Lung (tissue), 12 donors: ENCODE results near the gene EXOC2. TPM values are rescaled to one million over a fixed set of nuclear protein-coding genes. Genes with fewer than 3 reads are reported as not detected.

ENCODE experiments used
- ATAC-seq: fragments of 200-7000 bp; cut with Tn5 transposase; one replicate; pipeline ENCODE4 v1.9.1; 2020; ENCODE audit warnings: moderate number of reproducible peaks; ENCODE audit not compliant: insufficient read depth, low FRiP score
- DNase-seq, 3 donors: peaks; one replicate each; pipeline ENCODE4 v3.0.0-alpha.2; 2013 to 2017
- H3K27ac ChIP-seq, 2 donors: one replicate each; pipeline ENCODE4 v1.5.1; 2013; ENCODE audit warnings: mild to moderate bottlenecking in 2 of 2, moderate library complexity in 2 of 2, control low read depth in 1 of 2, inconsistent platforms in 1 of 2, low read depth in 1 of 2, low read length in 1 of 2
- H3K27me3 ChIP-seq, 3 donors: one replicate each; pipeline ENCODE4 v1.5.1; 2013; ENCODE audit warnings: low read length in 2 of 3; ENCODE audit not compliant: control insufficient read depth in 3 of 3, insufficient read depth in 3 of 3
- H3K36me3 ChIP-seq, 4 donors: one replicate each; pipeline ENCODE4 v1.5.1; 2013; ENCODE audit warnings: low read length in 4 of 4, mild to moderate bottlenecking in 1 of 4, moderate library complexity in 1 of 4; ENCODE audit not compliant: control insufficient read depth in 4 of 4, insufficient read depth in 4 of 4
- H3K4me1 ChIP-seq, 5 donors: one replicate each; pipeline ENCODE4 v1.5.1; 2013; ENCODE audit warnings: low read length in 5 of 5, mild to moderate bottlenecking in 2 of 5, moderate library complexity in 1 of 5; ENCODE audit not compliant: control insufficient read depth in 5 of 5, insufficient read depth in 5 of 5
- H3K4me3 ChIP-seq: one replicate; pipeline ENCODE4 v1.5.1; 2013; ENCODE audit warnings: mild to moderate bottlenecking, control low read depth, moderate library complexity
- H3K9ac ChIP-seq, 2 donors: one replicate each; pipeline ENCODE4 v1.5.1; 2013; ENCODE audit warnings: low read length in 2 of 2, control low read depth in 1 of 2; ENCODE audit not compliant: insufficient read depth in 1 of 2
- H3K9me3 ChIP-seq, 4 donors: one replicate each; pipeline ENCODE4 v1.5.1; 2013; ENCODE audit warnings: low read length in 3 of 4, mild to moderate bottlenecking in 1 of 4, moderate library complexity in 1 of 4; ENCODE audit not compliant: control insufficient read depth in 4 of 4, insufficient read depth in 3 of 4
- CTCF ChIP-seq: IDR thresholded peaks from 2 replicates; pipeline ENCODE4 v1.5.1; 2012; ENCODE audit warnings: mild to moderate bottlenecking; ENCODE audit errors: control extremely low read depth, extremely low read depth
- WGBS, 2 donors: extraction: QIAGEN DNeasy Blood & Tissue Kit; methylation state at CpG; one replicate each; pipeline ENCODE4 v1.1.7; 2013; 5-methylcytosine and 5-hydroxymethylcytosine counted together
- polyA plus RNA-seq, 2 donors: library from polyadenylated mRNA; stranded (reverse); fragments of 200-250 nt; gene quantifications; one replicate each; pipeline ENCODE4 v1.2.1, GENCODE V29; 2013
- total RNA-seq, 2 donors: library from RNA; depleted of rRNA in 1 of 2; stranded (reverse); fragments of >200 nt in 1 of 2; gene quantifications; one replicate each; pipeline ENCODE4 v1.2.1, GENCODE V29; 2014 to 2021
- donor health status: control.
- donor health status: control.
- donor health status: Bipolar disorder and iron deficiency.
- donor health status: healthy.
- donor health status: DM: yes; HTN: yes; CAD: no.

Gene EXOC2
- total and polyA plus RNA-seq, 4 donors: 6.3 to 33.0 (median 12.8) TPM

GRCh38 chr6:439641-440167, 253.2 kb downstream of the EXOC2 start:
- WGBS, 2 donors: 73 to 81% methylated on average over 9 of the region's 9 CpGs
- H3K27ac ChIP-seq: no peak overlapping the region
- no peaks in the 10 kb centered on the region for H3K36me3 ChIP-seq
- ATAC-seq: no peak
- no peak overlapping the region for H3K9ac ChIP-seq
- H3K4me1 ChIP-seq: peaks cover 0 to 3% (median 0%) of the 10 kb centered on the region in 5 donors
- TF ChIP-seq CTCF: no peak
- H3K27me3 ChIP-seq: no peaks in the 10 kb centered on the region
- peaks cover 0 to 2% (median 0%) of the 10 kb centered on the region in 4 donors for H3K9me3 ChIP-seq
- no peak for DNase-seq
- H3K4me3 ChIP-seq: no peak overlapping the region

DNA sequence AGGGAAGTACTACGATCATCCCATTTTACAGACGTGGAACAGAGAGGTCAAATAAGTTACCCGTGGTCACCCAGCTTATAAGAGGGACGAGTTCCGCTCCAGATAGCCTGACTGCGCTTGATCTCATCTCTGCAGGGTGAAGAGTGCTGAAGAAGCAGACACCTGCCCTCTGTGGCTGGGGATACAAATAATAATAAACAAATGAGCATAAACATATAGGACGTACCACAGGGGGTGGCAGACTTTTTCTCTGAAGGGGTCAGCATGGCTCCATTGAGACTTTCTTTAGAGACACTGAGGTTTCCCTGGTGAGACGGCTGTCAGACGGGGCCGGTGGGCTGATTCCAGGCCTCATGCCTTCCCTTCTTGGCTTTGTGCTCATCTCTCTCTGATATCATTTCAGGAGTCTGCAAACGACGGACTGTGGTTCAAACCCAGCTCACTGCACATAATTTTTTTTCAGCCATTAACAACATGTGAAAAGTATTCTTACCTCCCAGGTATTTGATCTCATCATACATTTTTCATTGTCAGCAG, 254.2 kb downstream of the EXOC2 start:
- TF ChIP-seq CTCF: no peak
- Histone ChIP-seq H3K4me3 (no peak overlapping the region), H3K36me3 (no peaks in the 10 kb centered on the region), H3K9me3 (peaks cover 0 to 2% (median 0%) of the 10 kb centered on the region in 4 donors), H3K9ac (no peak overlapping the region), H3K27ac (no peak overlapping the region), H3K4me1 (peaks cover 0 to 3% (median 0%) of the 10 kb centered on the region in 5 donors), H3K27me3 (no peaks in the 10 kb centered on the region)
- DNase-seq (no peak), ATAC-seq (no peak)
- WGBS, 2 donors: 87 to 91% methylated on average over 12 of the region's 12 CpGs

- no peak for TF ChIP-seq CTCF
- H3K27me3 ChIP-seq: no peaks in the 10 kb centered on the region
- ATAC-seq (no peak), DNase-seq (no peak)
- 93 to 96% methylated on average over 6 of the region's 6 CpGs for WGBS, 2 donors
- no peak overlapping the region for H3K9ac ChIP-seq
- H3K27ac ChIP-seq: no peak overlapping the region
- peaks cover 0 to 2% (median 0%) of the 10 kb centered on the region in 4 donors for H3K9me3 ChIP-seq
- peaks cover 0 to 3% (median 0%) of the 10 kb centered on the region in 5 donors for H3K4me1 ChIP-seq
- H3K4me3 ChIP-seq: no peak overlapping the region
- H3K36me3 ChIP-seq: no peaks in the 10 kb centered on the region
These were observed 255.9 kb downstream of the EXOC2 start for GRCh38 chr6:437037-437392.
